GM21619 (cell line): ENCODE results near the gene GALNT2.

Experiments used
- ATAC-seq: cut with Tn5 transposase; IDR thresholded peaks from one replicate; pipeline ENCODE4 v1.9.1; 2021; ENCODE audit not compliant: unreplicated experiment

The GALNT2 gene

DNA sequence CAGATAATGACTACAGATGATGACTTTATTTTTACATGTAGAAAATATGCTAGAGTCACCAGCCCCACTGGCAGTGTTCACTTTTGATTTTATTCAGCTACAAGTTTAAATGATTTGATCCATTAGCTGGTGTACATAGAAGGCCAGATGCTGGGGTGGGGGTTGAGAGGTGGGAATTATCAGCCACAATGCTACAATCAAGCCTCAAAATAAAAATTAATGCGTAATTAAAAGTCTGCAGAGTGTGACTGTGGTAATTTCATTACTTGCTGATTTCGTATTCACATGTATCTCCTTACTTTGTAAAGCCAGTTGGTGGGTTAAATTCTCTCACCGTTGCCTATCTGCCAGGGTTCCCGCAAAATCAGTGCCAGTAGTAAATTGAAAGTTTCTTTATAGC lies 109.3 kb downstream of the GALNT2 start:
- ATAC-seq, result no peak

- no peak for ATAC-seq
These were observed 109.9 kb downstream of the GALNT2 start for GRCh38 chr1:230176871-230177411.

DNA sequence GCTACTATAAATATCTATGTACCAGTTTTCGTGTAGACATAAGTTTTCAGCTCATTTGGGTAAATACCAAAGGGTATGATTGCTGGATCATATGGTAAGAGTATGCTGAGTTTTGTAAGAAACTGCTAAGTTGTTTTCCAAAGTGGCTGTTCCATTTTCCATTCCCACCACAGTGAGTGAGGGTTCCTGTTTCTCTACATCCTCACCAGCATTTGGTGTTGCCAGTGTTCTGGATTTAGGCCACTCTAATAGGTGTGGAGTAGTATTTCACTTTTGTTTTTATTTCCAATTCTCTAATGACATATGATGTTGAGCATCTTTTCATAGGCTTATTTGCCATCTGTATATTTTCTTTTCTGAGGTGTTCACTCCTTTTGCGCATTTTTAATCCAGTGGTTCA lies 112.2 kb downstream of the GALNT2 start:
- ATAC-seq, result no peak

GRCh38 chr1:230185076-230186001 lies 118.3 kb downstream of the GALNT2 start:
- no peak for ATAC-seq

- no peak for ATAC-seq
These were observed 119.2 kb downstream of the GALNT2 start for GRCh38 chr1:230186003-230186863.

- ATAC-seq, result no peak
These were observed 119.8 kb downstream of the GALNT2 start for GRCh38 chr1:230186874-230187273.

DNA sequence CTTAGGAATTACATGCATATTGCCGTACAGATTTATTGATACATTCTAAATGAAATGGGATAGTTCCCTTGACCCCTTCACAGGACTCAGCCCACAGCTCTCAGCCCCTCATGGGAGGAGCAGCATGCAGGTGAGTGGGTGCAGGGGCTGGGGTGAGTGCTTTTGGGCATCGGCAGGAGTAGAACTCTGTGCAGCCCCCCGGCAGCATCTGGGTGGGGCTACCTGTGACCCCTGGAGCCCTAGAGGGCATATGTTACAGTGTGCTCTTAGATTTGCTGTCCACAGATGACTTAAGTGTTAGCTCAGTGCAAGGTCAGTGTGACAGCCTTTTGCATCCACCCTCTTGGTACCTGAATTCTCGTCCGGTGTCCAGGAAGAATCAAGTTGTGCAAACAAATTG lies 120.3 kb downstream of the GALNT2 start:
- no peak for ATAC-seq

DNA sequence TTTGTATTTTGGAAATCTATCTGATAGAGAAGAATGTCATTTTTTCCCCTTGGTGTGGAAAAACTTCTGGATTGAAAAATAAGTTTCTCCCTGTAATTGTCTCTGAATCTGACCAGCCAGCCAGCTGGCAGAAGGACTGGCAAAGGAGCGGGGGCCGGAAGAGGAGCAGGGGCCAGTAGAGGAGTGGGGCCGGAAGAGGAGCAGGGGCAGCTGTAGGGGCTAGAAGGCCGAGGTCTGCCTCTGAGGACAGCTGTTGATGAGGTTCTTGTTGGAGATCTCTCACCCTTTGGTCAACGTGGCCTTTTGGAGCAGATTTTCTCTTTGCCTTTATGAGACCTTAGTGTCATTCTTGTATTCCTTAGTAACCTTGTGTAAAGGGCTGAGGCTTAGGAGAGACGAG lies 121.8 kb downstream of the GALNT2 start:
- no peak for ATAC-seq

- ATAC-seq, result no peak
These were observed 122.3 kb downstream of the GALNT2 start for GRCh38 chr1:230189341-230189740.

DNA sequence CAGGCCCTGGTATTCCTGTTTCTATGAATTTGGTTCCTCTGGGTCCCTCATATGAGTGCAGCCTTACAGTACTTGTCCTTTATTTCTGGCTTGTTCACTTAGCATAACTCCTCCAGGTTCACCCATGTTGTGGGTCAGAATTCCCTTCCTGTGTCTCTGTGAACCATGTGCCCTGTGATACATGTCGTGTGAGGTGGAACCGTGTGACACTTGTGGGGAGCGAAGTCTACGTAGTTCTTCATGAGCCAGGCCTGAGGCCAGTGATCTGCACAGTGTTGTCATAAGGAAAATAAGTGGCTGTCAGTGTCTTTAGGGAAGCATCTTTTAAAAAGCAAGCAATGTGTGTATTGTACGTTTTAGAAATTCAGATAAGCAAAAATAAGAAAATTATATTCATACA lies 122.8 kb downstream of the GALNT2 start:
- no peak for ATAC-seq

DNA sequence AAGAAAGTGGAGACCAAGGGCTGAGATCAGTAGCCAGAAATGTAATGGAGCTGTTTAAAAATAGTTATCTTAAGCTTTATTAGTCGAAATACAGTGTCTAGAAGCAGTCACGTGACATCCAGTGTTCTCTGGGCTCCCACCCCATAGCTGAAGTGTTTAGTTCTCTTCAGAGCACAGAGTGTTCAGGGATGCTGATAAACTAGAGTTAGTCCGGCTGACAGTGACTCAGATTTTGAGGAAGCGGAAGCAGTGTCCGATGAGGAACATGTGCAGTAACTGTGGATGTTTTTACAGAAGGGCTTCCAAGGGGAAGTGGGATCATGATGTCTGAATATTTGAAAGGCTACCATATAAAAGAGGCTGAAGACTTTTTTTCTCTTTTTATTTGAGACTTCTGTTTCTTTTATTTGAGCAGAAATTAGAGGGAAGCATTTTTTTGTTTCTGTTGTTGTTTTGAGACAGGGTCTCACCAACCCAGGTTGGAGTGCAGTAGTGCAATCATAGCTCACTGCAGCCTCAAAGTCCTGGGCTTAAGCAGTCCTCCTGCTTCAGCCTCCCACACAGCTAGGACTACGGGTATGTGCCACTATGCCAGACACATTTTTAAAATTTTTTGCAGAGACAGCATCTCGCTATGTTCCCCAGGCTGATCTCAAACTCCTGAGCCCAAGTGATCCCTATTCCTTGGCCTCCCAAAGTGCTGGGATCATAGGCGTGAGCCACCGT lies 124.2 kb downstream of the GALNT2 start:
- no peak for ATAC-seq

DNA sequence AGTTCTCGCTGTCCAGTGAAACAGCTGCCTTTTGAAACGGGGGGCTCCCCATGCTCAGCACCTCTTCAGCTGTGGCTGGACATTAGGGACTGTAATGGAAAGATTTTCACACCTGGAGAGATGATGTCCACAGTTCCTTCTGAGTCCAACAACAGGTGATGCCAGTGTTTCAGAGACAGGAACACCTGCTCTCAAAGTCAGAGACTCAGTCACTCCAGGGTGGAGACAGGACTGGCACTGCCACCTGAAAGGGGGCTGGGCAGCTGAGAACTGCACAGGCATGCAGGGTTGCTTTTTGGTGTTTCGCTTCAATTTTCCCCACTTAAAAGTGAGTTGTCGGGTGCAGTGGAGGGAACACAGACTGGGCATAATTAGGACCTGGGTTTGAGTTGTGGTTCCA lies 124.8 kb downstream of the GALNT2 start:
- ATAC-seq, result no peak

DNA sequence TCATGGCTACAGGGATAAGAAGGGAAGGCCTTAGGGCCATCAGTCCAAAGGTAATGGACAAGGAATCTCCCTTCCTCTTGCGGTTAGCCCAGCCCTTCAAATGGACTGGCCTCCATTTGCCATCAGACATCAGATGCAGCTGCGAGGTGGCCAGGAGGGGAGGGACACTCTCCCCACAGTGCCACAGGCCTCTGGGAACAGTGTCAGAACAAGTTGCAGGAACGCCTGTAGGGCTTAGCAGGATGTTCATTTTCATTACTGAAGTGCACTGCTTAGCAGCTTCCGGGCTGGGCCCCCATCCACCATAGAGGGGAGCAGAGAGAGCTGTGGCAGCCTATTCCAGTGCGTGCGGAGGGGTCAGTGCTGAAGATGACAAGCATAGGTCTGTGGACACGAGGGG lies 127.5 kb downstream of the GALNT2 start:
- no peak for ATAC-seq

DNA sequence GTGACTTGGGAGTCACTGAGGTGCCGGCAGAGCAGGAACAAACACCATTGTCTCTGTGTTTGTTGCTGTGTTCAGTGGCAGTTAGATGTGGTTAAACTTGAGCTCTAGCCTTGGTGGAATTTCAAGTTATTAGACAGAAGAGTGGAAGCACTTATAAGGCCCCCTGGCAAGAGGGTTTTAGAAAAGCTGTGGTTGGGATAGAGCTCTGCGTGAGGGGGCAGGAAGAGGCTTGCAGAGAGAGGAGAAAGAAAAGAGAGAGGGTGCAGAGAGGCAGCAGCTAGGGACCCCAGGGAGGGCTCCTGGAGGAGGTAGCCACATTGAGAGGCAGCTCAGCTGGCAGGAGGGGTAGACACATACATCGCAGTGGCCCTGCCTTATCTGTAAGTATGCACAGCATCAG lies 128.2 kb downstream of the GALNT2 start:
- ATAC-seq, result no peak

- ATAC-seq, result no peak
These were observed 129.0 kb downstream of the GALNT2 start for GRCh38 chr1:230196077-230196476.

DNA sequence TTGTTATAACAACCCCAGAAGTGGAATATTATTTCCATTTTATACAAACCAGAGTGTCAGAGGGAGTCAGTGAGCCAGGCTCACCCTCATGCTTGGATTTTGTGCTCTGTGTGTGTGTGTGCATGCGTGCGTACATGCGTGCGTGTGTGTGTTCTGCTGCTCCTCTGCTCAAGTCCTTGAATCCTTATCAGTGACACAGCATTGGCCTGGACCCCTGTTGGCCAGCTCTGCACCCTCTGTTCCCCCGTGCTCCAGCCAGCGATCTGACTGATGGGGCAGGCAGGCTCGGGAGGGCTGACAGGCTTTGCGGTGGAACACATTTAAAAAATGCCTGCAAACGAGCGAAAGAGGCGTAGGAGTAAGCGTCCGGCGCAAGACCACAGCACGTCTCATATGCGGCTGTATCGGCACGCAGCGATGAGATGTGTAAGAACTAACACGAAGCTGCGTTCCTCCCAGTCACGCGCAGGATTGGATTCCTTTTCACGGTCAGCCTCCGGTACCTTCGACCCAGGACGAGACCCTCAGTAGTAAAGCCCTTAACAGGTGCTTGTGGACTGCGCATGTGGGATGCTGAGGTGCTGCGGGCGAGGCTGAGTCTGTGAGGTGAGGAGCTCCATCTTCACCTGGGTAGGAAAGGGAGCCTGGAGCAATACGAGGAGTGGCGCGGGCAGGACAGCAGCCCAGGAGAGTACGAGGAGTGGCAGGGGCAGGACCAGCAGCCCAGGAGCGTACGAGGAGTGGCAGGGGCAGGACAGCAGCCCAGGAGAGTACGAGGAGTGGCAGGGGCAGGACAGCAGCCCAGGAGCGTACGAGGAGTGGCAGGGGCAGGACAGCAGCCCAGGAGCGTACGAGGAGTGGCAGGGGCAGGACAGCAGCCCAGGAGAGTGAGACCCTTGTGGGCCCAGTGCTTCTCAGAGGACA lies 130.9 kb downstream of the GALNT2 start:
- no peak for ATAC-seq

DNA sequence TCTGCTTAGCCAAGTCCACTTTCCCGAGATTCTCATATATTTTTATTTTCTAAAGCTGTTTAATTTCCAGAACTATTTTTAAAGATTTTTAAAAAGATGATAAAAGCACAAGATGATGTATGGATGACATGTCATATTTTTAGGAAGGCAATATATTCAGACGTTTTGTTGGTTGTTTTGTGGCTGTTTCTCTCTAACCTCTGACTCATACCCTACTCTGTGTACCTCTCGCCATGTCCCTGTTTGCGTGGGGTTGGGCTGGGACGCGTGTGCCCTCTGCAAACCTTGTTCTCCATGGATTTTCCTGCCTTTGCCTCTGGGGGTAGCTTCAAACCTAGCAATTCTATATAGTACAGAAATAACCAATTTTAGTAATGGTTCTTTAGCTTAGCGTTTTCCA lies 132.0 kb downstream of the GALNT2 start:
- no peak for ATAC-seq

DNA sequence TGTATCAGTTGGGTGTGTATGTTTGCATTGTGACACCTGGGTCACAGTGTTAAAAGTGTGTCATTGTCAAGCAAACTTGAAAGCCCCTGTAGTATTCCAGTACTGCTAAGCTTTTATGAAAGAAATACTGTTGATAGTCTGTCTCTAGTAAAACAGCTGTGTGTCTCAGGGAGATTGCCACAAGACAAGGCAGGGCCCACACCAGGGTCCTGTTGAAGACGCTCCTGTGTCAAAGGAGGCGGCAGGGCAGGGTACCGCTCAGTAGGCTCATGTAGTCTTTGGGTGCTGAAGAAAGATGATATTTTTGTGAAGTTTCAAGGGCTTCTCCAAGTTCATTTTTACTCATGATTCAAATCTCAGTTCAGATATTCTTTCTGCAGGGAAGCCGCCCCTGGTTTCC lies 132.5 kb downstream of the GALNT2 start:
- ATAC-seq, result no peak

- no peak for ATAC-seq
These were observed 133.2 kb downstream of the GALNT2 start for GRCh38 chr1:230200276-230200675.

- ATAC-seq, result no peak
These were observed 134.4 kb downstream of the GALNT2 start for GRCh38 chr1:230201445-230201844.
